SU-DHL-6 (cell line): Measurements from ENCODE around the gene WAPL.

Experiments used
- H2AFZ ChIP-seq: fragments of 200-600 bp; sonication (generic); 2 replicates; pipeline ENCODE4 v1.6.1; 2014; ENCODE audit warnings: low read depth, mild to moderate bottlenecking, moderate library complexity, mixed read lengths, antibody characterized with exemption, low read length; ENCODE audit not compliant: severe bottlenecking
- H3F3A ChIP-seq: fragments of 200-600 bp; shearing (Covaris generic); 2 replicates; pipeline ENCODE4 v1.6.0; 2016; ENCODE audit warnings: antibody characterized with exemption, mild to moderate bottlenecking; ENCODE audit not compliant: insufficient read depth
- H3K27ac ChIP-seq: fragments of 200-600 bp; sonication (generic); 2 replicates; pipeline ENCODE4 v1.5.1; 2016; ENCODE audit warnings: low read depth, mild to moderate bottlenecking, low read length, moderate library complexity, mixed read lengths
- H3K27me3 ChIP-seq: fragments of 200-600 bp; sonication (generic), shearing (Covaris generic); 2 replicates; pipeline ENCODE4 v1.6.0; 2014; ENCODE audit warnings: mild to moderate bottlenecking, low read length
- H3K36me3 ChIP-seq: fragments of 200-600 bp; sonication (generic); 2 replicates; pipeline ENCODE4 v1.6.1; 2014; ENCODE audit warnings: mild to moderate bottlenecking, low read length, mixed read lengths
- H3K4me2 ChIP-seq: fragments of 300-600, 200-600 bp; shearing (Covaris generic), sonication (generic); 2 replicates; pipeline ENCODE4 v1.6.0; 2014; ENCODE audit warnings: low read length, low read depth, mild to moderate bottlenecking; ENCODE audit not compliant: poor library complexity, severe bottlenecking
- H3K4me3 ChIP-seq: fragments of 200-600 bp; sonication (generic); 2 replicates; pipeline ENCODE4 v1.5.1; 2014; ENCODE audit warnings: antibody characterized with exemption, low read length, mild to moderate bottlenecking, mixed read lengths; ENCODE audit not compliant: insufficient read depth, poor library complexity, severe bottlenecking
- H3K79me2 ChIP-seq: fragments of 200-600 bp; sonication (generic); 2 replicates; pipeline ENCODE4 v1.6.1; 2014; ENCODE audit warnings: mild to moderate bottlenecking, low read length, moderate library complexity; ENCODE audit not compliant: insufficient read depth
- H3K9ac ChIP-seq: fragments of 200-600 bp; sonication (generic); 2 replicates; pipeline ENCODE4 v1.7.0; 2014; ENCODE audit warnings: mild to moderate bottlenecking, low read length
- H3K9me2 ChIP-seq: fragments of 200-600 bp; sonication (generic); replicated peaks from 2 replicates; pipeline ENCODE4 v1.6.1; 2014; ENCODE audit warnings: low read length; ENCODE audit not compliant: insufficient read depth
- H3K9me3 ChIP-seq: fragments of 200-600 bp; sonication (generic); 2 replicates; pipeline ENCODE4 v1.6.1; 2014; ENCODE audit warnings: low read length, mixed read lengths; ENCODE audit not compliant: insufficient read depth
- H4K20me1 ChIP-seq: fragments of 200-600 bp; sonication (generic); 2 replicates; pipeline ENCODE4 v1.6.1; 2014; ENCODE audit warnings: low read depth, mild to moderate bottlenecking, antibody characterized with exemption, low read length, moderate library complexity, mixed read lengths
- EZH2phosphoT487 ChIP-seq: fragments of 200-600 bp; sonication (generic), shearing (Covaris generic); conservative IDR thresholded peaks from 2 replicates; pipeline ENCODE4 v1.6.1; 2018; ENCODE audit warnings: mild to moderate bottlenecking, antibody characterized with exemption, low read length, moderate library complexity, mixed read lengths
- TF ChIP-seq, protein P1 (sequence below): fragments of 200-600 bp; sonication (generic); IDR thresholded peaks from one replicate; pipeline ENCODE4 v1.5.1; 2017; ENCODE audit warnings: antibody characterized with exemption, mild to moderate bottlenecking, low read length, moderate library complexity; ENCODE audit not compliant: insufficient read depth, poor library complexity, severe bottlenecking

Gene WAPL

DNA sequence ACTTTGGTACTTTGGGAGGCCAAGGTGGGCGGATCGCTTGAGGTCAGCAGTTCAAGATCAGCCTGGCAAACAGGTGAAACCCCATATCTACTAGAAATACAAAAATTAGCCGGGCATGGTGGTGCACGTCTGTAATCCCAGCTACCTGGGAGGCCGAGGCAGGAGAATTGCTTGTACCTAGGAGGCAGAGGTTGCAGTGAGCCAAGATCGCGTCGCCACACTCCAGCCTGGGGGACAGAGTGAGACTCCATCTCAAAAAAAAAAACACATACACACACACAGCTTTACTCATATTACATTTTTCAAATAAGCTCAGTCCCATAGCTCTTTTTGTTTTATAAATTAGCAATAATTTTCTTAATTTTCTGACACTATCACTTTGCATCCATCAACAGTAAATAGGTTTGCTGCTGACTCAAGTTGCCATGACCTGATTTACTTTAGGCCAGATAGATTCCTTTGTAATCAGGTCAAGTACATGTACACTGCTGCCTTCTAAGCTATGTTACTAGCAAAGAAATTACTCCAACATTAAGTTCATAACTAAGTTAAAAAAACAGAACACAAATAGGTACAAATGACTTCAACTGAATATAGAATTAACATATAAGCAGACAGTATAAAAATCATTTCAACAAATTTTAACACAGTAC lies 31.5 kb downstream of the WAPL start:
- H3K9me3 ChIP-seq, result no peaks in the 10 kb centered on the region
- H3K4me2 ChIP-seq, result no peak overlapping the region
- no peak overlapping the region for H3K9ac ChIP-seq
- H3K27ac ChIP-seq, result no peak overlapping the region
- H3K79me2 ChIP-seq, result peaks cover 82% of the 10 kb centered on the region
- peaks cover 29% of the 10 kb centered on the region; the same call in 1 of the 2 replicates for H3K36me3 ChIP-seq
- H3K4me3 ChIP-seq, result no peak overlapping the region
- H4K20me1 ChIP-seq, result peaks cover 3% of the 10 kb centered on the region; the same call in 1 of the 2 replicates
- no peaks in the 10 kb centered on the region for H3K27me3 ChIP-seq
- H2AFZ ChIP-seq, result no peak overlapping the region
- TF ChIP-seq EZH2phosphoT487, result no peak
- TF ChIP-seq, protein P1, sequence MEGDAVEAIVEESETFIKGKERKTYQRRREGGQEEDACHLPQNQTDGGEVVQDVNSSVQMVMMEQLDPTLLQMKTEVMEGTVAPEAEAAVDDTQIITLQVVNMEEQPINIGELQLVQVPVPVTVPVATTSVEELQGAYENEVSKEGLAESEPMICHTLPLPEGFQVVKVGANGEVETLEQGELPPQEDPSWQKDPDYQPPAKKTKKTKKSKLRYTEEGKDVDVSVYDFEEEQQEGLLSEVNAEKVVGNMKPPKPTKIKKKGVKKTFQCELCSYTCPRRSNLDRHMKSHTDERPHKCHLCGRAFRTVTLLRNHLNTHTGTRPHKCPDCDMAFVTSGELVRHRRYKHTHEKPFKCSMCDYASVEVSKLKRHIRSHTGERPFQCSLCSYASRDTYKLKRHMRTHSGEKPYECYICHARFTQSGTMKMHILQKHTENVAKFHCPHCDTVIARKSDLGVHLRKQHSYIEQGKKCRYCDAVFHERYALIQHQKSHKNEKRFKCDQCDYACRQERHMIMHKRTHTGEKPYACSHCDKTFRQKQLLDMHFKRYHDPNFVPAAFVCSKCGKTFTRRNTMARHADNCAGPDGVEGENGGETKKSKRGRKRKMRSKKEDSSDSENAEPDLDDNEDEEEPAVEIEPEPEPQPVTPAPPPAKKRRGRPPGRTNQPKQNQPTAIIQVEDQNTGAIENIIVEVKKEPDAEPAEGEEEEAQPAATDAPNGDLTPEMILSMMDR, result no peak
- no peaks in the 10 kb centered on the region for H3K9me2 ChIP-seq
- peaks cover 6% of the 10 kb centered on the region; the same call in 1 of the 2 replicates for H3F3A ChIP-seq

DNA sequence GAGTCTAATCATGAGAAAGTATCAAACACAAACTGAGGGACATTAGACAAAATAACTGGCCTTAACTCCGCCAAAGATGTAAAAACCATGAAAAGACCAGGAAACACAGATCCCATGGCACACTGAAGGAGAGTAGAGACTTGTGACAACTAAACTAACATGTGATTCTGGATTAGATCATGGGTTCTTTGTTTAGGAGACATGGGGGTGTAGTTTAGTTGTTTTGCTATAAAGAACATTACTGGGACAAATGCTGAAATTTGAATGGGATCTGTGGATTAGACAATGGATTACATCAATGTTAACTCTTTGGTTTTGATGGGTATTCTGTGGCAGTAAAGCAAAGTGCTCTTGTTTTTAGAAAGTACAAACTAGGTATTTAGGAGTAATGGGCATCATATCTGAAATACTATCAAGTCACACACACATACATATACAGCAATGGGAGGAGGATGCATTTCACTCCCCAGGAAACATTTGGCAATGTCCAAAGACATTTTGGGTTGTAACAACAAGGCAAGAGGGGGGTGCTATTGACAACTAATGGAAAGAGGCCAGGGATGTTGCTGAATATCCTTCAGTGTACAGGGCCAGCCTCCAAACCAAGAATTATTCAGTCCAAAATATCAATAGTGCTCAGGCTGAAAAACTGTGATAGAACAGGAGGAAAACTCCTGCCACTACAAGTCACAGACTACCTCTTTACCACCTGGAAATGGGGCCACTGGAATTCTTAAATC lies 32.4 kb downstream of the WAPL start:
- Histone ChIP-seq H3K27me3 (no peaks in the 10 kb centered on the region), H3K4me2 (no peak overlapping the region), H2AFZ (no peak overlapping the region), H3K36me3 (peaks cover 21% of the 10 kb centered on the region; the same call in 1 of the 2 replicates), H3K27ac (no peak overlapping the region), H3K9me2 (no peaks in the 10 kb centered on the region), H3K79me2 (peaks cover 75% of the 10 kb centered on the region), H3K9ac (no peak overlapping the region), H3F3A (peaks cover 6% of the 10 kb centered on the region; the same call in 1 of the 2 replicates), H3K9me3 (no peaks in the 10 kb centered on the region), H4K20me1 (peaks cover 3% of the 10 kb centered on the region; the same call in 1 of the 2 replicates), H3K4me3 (no peak overlapping the region)
- TF ChIP-seq, protein P1, result no peak
- no peak for TF ChIP-seq EZH2phosphoT487

DNA sequence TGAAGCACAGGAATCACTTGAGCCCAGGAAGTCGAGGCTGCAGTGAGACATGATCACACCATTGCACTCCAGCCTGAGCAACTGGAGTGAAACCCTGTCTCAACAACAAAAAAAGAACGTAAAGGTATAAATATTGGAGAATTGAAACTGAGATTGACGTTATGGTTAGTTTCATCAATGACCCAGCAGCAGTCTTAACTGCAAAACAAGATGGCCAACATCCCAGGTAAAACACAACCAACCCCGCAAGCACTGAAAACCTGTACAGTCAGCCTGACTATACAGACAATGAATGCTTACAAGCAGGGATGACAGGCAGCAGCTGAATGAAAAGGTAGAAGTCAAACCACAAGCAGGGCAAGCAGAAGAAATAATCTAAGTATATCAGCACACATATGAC lies 34.7 kb downstream of the WAPL start:
- Histone ChIP-seq H3K36me3 (peaks cover 15% of the 10 kb centered on the region), H3K79me2 (peaks cover 69% of the 10 kb centered on the region), H3K9me3 (no peaks in the 10 kb centered on the region), H3F3A (peaks cover 6% of the 10 kb centered on the region; the same call in 1 of the 2 replicates), H3K27me3 (no peaks in the 10 kb centered on the region), H3K4me2 (no peak overlapping the region), H2AFZ (no peak overlapping the region), H4K20me1 (no peaks in the 10 kb centered on the region; the same call in 1 of the 2 replicates), H3K9me2 (no peaks in the 10 kb centered on the region), H3K4me3 (no peak overlapping the region), H3K27ac (no peak overlapping the region), H3K9ac (no peak overlapping the region)
- TF ChIP-seq, protein P1, result no peak
- no peak for TF ChIP-seq EZH2phosphoT487
